ENCODE measurements around the gene FAM13A. TPM values are rescaled to one million over a fixed set of nuclear protein-coding genes. Genes with fewer than 3 reads are reported as not detected.

FAM13A gene
- total and polyA plus RNA-seq, 2 of the 13 experiments (the other 11 are each of a cell fraction or from before 2014, with no cell fraction given) = 1.2 to 36.2 TPM

DNA sequence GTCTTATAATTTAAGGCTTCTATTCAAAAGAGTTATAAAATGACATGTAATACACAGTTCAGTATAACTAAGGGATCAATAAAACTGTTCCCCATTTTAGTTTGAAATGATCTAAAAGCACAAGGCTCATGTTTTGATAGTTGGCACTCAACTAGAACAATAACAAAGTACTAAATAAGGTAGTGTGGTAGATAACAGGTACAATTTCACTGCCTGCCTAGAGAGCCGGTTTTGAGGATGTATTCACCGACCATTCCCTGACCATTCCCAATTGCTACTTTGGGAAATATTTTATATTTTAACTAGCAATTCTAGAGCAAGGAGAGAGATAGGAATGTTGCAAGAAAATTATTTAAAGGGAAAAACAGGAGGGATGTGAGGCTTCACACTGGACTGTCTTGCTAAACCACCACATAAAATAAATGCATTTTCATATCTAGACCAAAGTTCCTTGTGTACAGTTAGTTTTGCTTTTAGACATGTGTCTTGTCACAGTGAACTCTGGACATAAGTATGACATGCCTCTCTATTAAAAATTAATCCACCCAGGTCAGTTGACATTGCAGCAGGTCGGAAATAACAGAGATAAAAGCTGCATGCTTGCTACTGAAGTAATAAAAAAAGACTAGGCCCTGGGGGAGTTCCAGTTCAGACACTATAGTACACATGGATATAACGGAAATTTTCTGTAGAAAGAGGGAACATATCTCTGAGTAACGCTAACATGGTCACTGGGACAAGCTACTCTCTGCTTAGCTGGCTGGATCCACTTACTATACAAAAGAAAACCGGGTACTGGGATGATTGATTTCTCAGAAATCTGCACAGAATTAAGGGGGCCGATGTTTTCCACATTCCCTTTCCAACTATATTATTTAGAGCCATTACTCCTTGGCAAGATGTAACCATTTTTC, 303.1 kb downstream of the FAM13A start (continued):
- TF ChIP-seq, protein P1, sequence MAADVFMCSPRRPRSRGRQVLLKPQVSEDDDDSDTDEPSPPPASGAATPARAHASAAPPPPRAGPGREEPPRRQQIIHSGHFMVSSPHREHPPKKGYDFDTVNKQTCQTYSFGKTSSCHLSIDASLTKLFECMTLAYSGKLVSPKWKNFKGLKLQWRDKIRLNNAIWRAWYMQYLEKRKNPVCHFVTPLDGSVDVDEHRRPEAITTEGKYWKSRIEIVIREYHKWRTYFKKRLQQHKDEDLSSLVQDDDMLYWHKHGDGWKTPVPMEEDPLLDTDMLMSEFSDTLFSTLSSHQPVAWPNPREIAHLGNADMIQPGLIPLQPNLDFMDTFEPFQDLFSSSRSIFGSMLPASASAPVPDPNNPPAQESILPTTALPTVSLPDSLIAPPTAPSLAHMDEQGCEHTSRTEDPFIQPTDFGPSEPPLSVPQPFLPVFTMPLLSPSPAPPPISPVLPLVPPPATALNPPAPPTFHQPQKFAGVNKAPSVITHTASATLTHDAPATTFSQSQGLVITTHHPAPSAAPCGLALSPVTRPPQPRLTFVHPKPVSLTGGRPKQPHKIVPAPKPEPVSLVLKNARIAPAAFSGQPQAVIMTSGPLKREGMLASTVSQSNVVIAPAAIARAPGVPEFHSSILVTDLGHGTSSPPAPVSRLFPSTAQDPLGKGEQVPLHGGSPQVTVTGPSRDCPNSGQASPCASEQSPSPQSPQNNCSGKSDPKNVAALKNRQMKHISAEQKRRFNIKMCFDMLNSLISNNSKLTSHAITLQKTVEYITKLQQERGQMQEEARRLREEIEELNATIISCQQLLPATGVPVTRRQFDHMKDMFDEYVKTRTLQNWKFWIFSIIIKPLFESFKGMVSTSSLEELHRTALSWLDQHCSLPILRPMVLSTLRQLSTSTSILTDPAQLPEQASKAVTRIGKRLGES (CRISPR knock-in tag; IDR thresholded peaks at IDR 0.05; ENCODE audit: borderline replicate concordance) = no peak
- peak; percentile 31; the same call in 1 of the 2 replicates for TF ChIP-seq FOXK1 (CRISPR knock-in tag; IDR thresholded peaks at IDR 0.05; ENCODE audit: borderline replicate concordance, low read depth)
- no peak for TF ChIP-seq ZNF484 (CRISPR knock-in tag; IDR thresholded peaks at IDR 0.05; ENCODE audit: borderline replicate concordance, low read depth)
- TF ChIP-seq RXRB (CRISPR knock-in tag; IDR thresholded peaks at IDR 0.05; ENCODE audit: borderline replicate concordance) = peak; percentile 64; the same call in 1 of the 2 replicates
- peak; percentile 44; the same call in 1 of the 2 replicates for TF ChIP-seq TBX2 (CRISPR knock-in tag; IDR thresholded peaks at IDR 0.05; ENCODE audit: borderline replicate concordance)
- TF ChIP-seq ZNF331 (CRISPR knock-in tag; IDR thresholded peaks at IDR 0.05) = peak; percentile 55; the same call in 1 of the 2 replicates
- peak; percentile 11; the same call in 1 of the 2 replicates for TF ChIP-seq HMG20A (CRISPR knock-in tag; IDR thresholded peaks at IDR 0.05; ENCODE audit: borderline replicate concordance)
- no peak for TF ChIP-seq FOXM1 (CRISPR knock-in tag; IDR thresholded peaks at IDR 0.05)
- peak; percentile 72 for TF ChIP-seq GATAD2A (CRISPR knock-in tag; IDR thresholded peaks at IDR 0.05)
- TF ChIP-seq PHF21A (CRISPR knock-in tag; IDR thresholded peaks at IDR 0.05) = peak; percentile 60; the same call in 1 of the 2 replicates
- TF ChIP-seq RCOR2 (CRISPR knock-in tag; IDR thresholded peaks at IDR 0.05) = no peak
- TF ChIP-seq, protein P2, sequence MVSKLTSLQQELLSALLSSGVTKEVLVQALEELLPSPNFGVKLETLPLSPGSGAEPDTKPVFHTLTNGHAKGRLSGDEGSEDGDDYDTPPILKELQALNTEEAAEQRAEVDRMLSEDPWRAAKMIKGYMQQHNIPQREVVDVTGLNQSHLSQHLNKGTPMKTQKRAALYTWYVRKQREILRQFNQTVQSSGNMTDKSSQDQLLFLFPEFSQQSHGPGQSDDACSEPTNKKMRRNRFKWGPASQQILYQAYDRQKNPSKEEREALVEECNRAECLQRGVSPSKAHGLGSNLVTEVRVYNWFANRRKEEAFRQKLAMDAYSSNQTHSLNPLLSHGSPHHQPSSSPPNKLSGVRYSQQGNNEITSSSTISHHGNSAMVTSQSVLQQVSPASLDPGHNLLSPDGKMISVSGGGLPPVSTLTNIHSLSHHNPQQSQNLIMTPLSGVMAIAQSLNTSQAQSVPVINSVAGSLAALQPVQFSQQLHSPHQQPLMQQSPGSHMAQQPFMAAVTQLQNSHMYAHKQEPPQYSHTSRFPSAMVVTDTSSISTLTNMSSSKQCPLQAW (CRISPR knock-in tag; IDR thresholded peaks at IDR 0.05) = peak; percentile 92
- TF ChIP-seq, protein P3, sequence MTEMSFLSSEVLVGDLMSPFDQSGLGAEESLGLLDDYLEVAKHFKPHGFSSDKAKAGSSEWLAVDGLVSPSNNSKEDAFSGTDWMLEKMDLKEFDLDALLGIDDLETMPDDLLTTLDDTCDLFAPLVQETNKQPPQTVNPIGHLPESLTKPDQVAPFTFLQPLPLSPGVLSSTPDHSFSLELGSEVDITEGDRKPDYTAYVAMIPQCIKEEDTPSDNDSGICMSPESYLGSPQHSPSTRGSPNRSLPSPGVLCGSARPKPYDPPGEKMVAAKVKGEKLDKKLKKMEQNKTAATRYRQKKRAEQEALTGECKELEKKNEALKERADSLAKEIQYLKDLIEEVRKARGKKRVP (CRISPR knock-in tag; IDR thresholded peaks at IDR 0.05) = peak in 1 of 2 experiments; percentile 44; a peak in 1 of 4 replicates
- TF ChIP-seq SP5 (CRISPR knock-in tag; IDR thresholded peaks at IDR 0.05; ENCODE audit: borderline replicate concordance, low read depth) = 0 out of 2 replicates have a peak, but pooled peaks have one; percentile 7
- no peak for TF ChIP-seq KLF11 (CRISPR knock-in tag; IDR thresholded peaks at IDR 0.05)
- TF ChIP-seq XRCC5 (optimal IDR thresholded peaks at IDR 0.05; ENCODE audit: low read length) = no peak
- TF ChIP-seq NR2F6 (IDR thresholded peaks at IDR 0.05) = peak; percentile 55; the same call in 1 of the 2 replicates
- TF ChIP-seq NR2F6 (CRISPR knock-in tag; IDR thresholded peaks at IDR 0.05) = 0 out of 2 replicates have a peak, but pooled peaks have one; percentile 41
- TF ChIP-seq ZNF737 (CRISPR knock-in tag; IDR thresholded peaks at IDR 0.05; ENCODE audit: borderline replicate concordance) = no peak
- TF ChIP-seq ASH2L (IDR thresholded peaks at IDR 0.05; ENCODE audit: insufficient read length, low read depth, low read length) = peak; percentile 71
- TF ChIP-seq TEAD2 (CRISPR knock-in tag; IDR thresholded peaks at IDR 0.05) = no peak
- TF ChIP-seq ZNF879 (CRISPR knock-in tag; IDR thresholded peaks at IDR 0.05) = no peak
- no peak for TF ChIP-seq JDP2 (CRISPR knock-in tag; IDR thresholded peaks at IDR 0.05; ENCODE audit: borderline replicate concordance)
- TF ChIP-seq SSRP1 (CRISPR knock-in tag; IDR thresholded peaks at IDR 0.05) = no peak
- TF ChIP-seq NCOA2 (CRISPR knock-in tag; IDR thresholded peaks at IDR 0.05) = peak; percentile 69
